NCI-H82 treated with DMSO at 0.1 percent for 48 hours (cell line): Measurements from ENCODE around the gene MARK2.

ENCODE experiments used
- DNase-seq: peaks from one replicate; lab custom pipeline; 2025; ENCODE audit not compliant: unreplicated experiment; lab: John Stamatoyannopoulos, UW

MARK2 gene

DNA sequence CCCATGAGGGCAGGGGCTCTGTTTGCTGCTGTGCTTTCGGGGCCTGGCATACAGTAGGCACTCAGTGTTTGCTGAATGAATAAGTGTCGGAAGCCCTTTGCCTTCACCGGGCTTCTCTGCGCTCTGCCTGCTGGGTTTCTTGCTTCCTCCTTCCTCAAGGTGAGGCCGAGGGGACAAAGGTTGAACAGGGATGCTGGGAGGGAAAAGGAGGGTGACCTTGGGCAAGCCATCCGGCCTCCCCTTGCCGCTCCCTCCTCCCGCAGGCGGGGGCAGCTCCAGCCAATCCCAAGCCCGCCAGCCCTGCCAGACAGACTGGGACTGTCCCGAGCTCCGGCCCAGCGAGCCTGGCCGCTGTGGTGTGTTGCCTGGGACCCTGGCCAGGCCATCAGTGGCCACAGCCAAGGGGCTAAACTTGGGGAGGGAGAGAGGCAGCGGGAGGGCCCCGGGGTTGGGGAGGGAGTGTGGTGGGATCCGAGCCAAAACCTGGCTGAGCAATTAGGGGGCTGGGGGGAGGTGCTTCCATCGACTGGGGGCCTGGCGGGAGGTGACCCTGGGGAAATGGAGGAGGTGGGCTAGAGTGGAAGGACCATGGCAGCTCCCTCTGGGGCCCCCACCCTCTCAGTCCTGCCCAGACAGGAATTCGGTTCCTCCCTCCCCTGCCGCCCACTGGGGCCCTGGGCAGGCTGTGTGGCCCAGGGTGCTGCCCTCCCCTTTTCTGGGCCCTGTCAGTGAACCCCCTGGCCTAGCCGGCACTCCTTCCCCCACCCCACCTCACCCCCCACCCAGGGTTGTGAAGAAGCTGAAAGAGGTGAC lies 81.4 kb downstream of the MARK2 start:
- no peak for DNase-seq

- DNase-seq = no peak
These were observed 82.1 kb downstream of the MARK2 start for GRCh38 chr11:63920939-63921417.

- no peak for DNase-seq
These were observed 83.8 kb downstream of the MARK2 start for GRCh38 chr11:63922673-63923192.

GRCh38 chr11:63923319-63923718 lies 84.4 kb downstream of the MARK2 start:
- no peak for DNase-seq

DNA sequence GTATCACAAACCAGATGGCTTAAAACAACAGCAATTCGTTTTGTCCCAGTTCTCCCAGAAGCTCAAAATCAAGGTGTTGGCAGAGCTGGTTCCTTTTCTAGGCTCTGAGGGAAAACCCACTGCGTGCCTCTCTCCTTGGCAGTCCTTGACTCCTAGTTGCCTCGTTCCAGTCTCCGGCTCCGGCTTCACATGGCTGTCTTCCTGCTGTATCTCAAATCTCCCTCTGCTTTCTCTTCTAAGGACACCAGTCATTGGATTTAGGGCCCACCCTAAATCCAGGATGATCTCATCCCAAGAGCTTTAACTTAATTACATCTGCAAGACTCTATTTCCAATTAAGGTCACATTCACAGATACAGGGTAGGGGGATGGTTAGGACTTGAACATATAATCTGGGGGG lies 90.7 kb downstream of the MARK2 start:
- peak; percentile 96 for DNase-seq

- no peak for DNase-seq
These were observed 92.1 kb downstream of the MARK2 start for GRCh38 chr11:63931045-63931444.

DNA sequence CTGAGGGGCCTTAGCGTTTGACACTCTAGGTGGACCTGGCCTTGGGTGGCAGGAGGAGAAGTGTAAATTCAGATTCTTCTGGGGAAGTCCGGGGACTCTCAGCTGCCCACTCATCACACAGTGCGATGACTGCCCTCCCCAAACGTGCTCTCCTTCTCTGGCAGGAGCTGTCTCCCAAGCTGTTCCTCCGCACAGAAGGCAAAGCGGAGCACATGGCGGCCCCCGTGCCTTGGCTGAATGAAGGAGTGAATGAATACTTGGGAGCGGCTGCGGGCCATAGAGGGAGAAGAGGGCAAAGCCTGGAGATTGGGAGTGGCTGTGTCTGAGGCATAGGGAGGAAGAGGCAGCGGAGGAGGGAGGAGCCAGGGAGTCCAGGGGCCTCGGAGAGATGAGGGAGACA lies 93.0 kb downstream of the MARK2 start:
- DNase-seq = no peak

GRCh38 chr11:63933459-63933858 lies 94.5 kb downstream of the MARK2 start:
- no peak for DNase-seq

DNA sequence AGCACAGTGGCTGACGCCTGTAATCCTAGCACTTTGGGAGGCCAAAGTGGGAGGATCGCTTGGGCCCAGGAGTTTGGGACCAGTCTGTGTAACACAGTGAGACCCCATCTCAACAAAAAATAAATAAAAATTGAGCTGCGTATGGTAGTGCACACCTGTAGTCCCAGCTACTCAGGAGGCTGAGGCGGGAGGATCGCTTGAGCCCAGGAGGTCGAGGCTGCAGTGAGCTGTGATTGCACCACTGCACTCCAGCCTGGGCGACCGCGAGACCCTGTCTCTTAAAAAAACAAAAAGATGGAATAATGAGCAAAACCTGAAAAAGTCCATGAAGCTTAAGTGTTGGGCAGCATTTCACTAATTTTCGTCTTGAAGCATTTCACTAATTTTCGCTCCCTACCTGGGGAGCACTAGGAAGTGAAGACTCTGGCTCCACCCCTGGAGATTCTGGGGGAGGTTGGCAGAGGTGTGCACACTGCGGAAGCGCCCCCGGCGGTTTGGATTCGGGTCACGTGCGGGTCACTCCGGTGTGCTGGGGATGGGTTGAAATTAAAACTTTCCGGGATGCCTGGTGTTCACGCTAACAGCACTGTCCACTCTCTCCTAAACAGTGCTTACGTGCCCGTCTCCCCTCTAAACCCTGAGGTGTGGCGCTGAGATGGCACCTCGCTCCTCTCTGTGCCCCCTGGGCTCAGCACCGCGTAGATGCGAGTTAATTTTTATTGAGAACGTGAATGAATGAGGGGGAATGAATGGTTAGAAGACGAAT lies 99.0 kb downstream of the MARK2 start:
- no peak for DNase-seq

- peak; percentile 81 for DNase-seq
These were observed 99.8 kb downstream of the MARK2 start, which contains the start of gene NAA40 for GRCh38 chr11:63938479-63939396. Gene NAA40, plus strand, starts transcription at chr11:63939002. Its CDS starts 95 bp downstream, at chr11:63939097.

GRCh38 chr11:63939397-63939891 lies 100.5 kb downstream of the MARK2 start:
- DNase-seq = no peak

DNA sequence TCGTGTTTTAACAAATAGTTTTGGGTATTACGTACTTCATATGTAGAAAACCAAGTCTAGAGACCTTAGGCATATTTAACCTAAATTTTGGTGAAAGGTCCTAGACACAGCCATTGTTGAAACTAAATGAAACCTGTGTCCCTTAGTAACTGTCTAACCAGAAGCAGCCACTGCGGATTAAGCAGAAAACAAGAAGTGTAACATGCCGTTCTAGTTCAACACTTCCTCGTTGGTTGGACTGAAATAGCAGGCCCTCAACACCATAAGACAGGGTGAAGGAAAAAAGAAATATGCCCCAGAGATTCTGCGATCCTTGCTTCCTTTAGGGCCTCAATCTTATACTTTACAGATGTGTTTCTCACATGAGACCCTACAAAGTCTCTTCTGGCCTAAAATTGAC lies 101.9 kb downstream of the MARK2 start:
- no peak for DNase-seq

- no peak for DNase-seq
These were observed 103.0 kb downstream of the MARK2 start for GRCh38 chr11:63941901-63942300.

GRCh38 chr11:63942803-63943202 lies 103.9 kb downstream of the MARK2 start:
- DNase-seq = no peak

- DNase-seq = no peak
These were observed 106.1 kb downstream of the MARK2 start for GRCh38 chr11:63944987-63945386.

- DNase-seq = no peak
These were observed 106.7 kb downstream of the MARK2 start for GRCh38 chr11:63945477-63946163.

DNA sequence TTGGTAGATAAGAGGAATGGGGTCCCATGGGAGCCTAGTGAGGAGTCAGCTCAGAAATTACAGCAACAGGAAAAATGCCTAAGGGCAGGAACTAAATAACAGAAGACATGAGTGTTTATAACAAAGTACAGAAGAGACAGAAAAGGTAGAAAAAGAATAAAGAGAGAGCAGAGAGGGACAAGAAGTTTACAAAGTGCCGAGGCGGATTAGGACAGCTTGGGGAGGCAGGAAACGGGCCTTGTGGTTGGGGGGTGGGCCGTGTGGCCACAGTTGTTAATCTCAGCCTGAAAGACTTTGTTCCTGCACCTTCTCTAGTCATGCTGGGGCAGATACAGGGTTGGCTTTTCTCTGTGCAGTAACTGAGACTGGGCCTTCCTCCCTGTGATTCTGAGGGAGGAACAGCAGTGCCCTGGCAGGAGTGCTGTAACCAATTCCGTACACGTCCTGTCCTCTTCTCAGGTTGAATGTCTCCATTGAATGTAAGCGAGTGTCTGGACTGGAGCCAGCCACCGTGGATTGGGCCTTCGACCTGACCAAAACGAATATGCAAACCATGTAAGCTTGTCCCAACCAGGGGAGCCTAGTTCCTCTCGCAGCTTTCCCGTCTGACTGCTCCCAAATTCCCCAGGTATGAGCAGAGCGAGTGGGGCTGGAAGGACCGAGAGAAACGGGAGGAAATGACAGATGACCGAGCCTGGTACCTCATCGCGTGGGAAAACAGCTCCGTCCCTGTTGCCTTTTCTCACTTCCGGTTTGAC lies 113.0 kb downstream of the MARK2 start:
- no peak for DNase-seq

GRCh38 chr11:63952570-63952969 lies 113.7 kb downstream of the MARK2 start:
- no peak for DNase-seq

- no peak for DNase-seq
These were observed 119.1 kb downstream of the MARK2 start for GRCh38 chr11:63958008-63958407.
